K562 (cell line): ENCODE results near the gene ANAPC16. TPM values are rescaled to one million over a fixed set of nuclear protein-coding genes. Genes with fewer than 3 reads are reported as not detected.

Source experiments
- EWSR1 ChIP-seq: fragments of 450-650 bp; IDR thresholded peaks from 2 replicates; pipeline ENCODE4 v1.6.1; 2018; ENCODE audit warnings: borderline replicate concordance, mild to moderate bottlenecking, low read depth, moderate library complexity; ENCODE audit not compliant: partially characterized antibody
- FIP1L1 ChIP-seq: fragments of 200-400 bp; formaldehyde crosslinking; IDR thresholded peaks from 2 replicates; pipeline ENCODE4 v1.6.1; 2018; ENCODE audit warnings: mild to moderate bottlenecking, low read depth, low read length; ENCODE audit not compliant: poor library complexity, severe bottlenecking
- GABPB2 ChIP-seq: fragments of 250-450 bp; sonication (Bioruptor Pico); conservative IDR thresholded peaks from 2 replicates; pipeline ENCODE4 v1.5.1; 2021; ENCODE audit warnings: mild to moderate bottlenecking
- HDAC6 ChIP-seq: IDR thresholded peaks from 2 replicates; pipeline ENCODE4 v1.6.1; 2012; ENCODE audit warnings: low read depth, mild to moderate bottlenecking, control low read depth, inconsistent platforms, low read length, moderate library complexity
- NR3C1 ChIP-seq: sonication (generic); formaldehyde crosslinking; IDR thresholded peaks from 2 replicates; pipeline ENCODE4 v1.8.1; 2022; ENCODE audit warnings: missing genetic modification reagents
- SIN3B ChIP-seq: fragments of 450-650 bp; IDR thresholded peaks from 2 replicates; pipeline ENCODE4 v1.6.1; 2017; ENCODE audit warnings: low read depth, mild to moderate bottlenecking, moderate library complexity
- SLC30A9 ChIP-seq: fragments of 250-450 bp; sonication (Bioruptor Pico); IDR thresholded peaks from 2 replicates; pipeline ENCODE4 v1.8.0; 2022; ENCODE audit warnings: mild to moderate bottlenecking, moderate library complexity
- SRSF9 ChIP-seq: fragments of 200-400 bp; formaldehyde crosslinking; IDR thresholded peaks from 2 replicates; pipeline ENCODE4 v1.6.1; 2017; ENCODE audit warnings: low read depth, low read length, borderline replicate concordance
- ZNF408 ChIP-seq: fragments of 250-450 bp; sonication (Bioruptor Pico); IDR thresholded peaks from 2 replicates; pipeline ENCODE4 v1.4.0; 2020; ENCODE audit warnings: low read depth, mild to moderate bottlenecking, moderate library complexity
- polyA plus RNA-seq, 8 experiments: library from polyadenylated mRNA; depleted of rRNA in 4 of 8; stranded (reverse) in 5 of 8; unstranded in 3 of 8; fragments of >200 nt; fragmentation: Nextera tagmentation in 2 of 8; fragmentation: Illumina TruSeq in 1 of 8; extraction: Ambion mirVana in 2 of 8; extraction: Trizol in 1 of 8; gene quantifications; 2 replicates each; pipeline versions ENCODE4 v1.2.1 to v1.2.3, GENCODE V29; 2011 to 2014; ENCODE audit warnings: inconsistent platforms in 1 of 8, missing spikeins in 1 of 8
- total RNA-seq, 7 experiments: library from RNA; depleted of rRNA in 6 of 7; stranded (reverse); fragments of >200 nt in 6 of 7; fragmentation: Illumina TruSeq in 2 of 7; extraction: Trizol in 2 of 7; gene quantifications; 2 replicates each; pipeline versions ENCODE4 v1.2.1 to v1.2.3, GENCODE V29; 2011 to 2021; ENCODE audit warnings: low replicate concordance in 1 of 7
- TF ChIP-seq, protein P1 (sequence below): sonication (generic); formaldehyde crosslinking; IDR thresholded peaks from 2 replicates; pipeline ENCODE4 v1.9.0; 2022; ENCODE audit warnings: mild to moderate bottlenecking, missing genetic modification reagents
- TF ChIP-seq, protein P2 (sequence below): sonication (generic); formaldehyde crosslinking; IDR thresholded peaks from 2 replicates; pipeline ENCODE4 v1.8.0; 2022; ENCODE audit warnings: missing genetic modification reagents, mild to moderate bottlenecking, borderline replicate concordance
- TF ChIP-seq, protein P3 (sequence below): IDR thresholded peaks from 3 replicates; pipeline ENCODE4 v1.6.1; 2011; ENCODE audit warnings: borderline replicate concordance, mild to moderate bottlenecking; ENCODE audit not compliant: insufficient read length, insufficient read depth
- TF ChIP-seq, protein P4 (sequence below): fragments of 450-650 bp; IDR thresholded peaks from 2 replicates; pipeline ENCODE4 v1.6.1; 2016; ENCODE audit warnings: borderline replicate concordance
- TF ChIP-seq, protein P5 (sequence below): fragments of 250-450 bp; sonication (Bioruptor Pico); IDR thresholded peaks from 2 replicates; pipeline ENCODE4 v1.8.0; 2022; ENCODE audit warnings: moderate library complexity, mild to moderate bottlenecking, inconsistent platforms
- TF ChIP-seq, protein P6 (sequence below): fragments of 450-650 bp; formaldehyde crosslinking; IDR thresholded peaks from 2 replicates; pipeline ENCODE4 v1.4.0; 2022; ENCODE audit warnings: mild to moderate bottlenecking, moderate library complexity
- TF ChIP-seq, protein P7 (sequence below): fragments of 450-650 bp; conservative IDR thresholded peaks from 2 replicates; pipeline ENCODE4 v1.6.1; 2016; ENCODE audit warnings: missing genetic modification characterization, low read depth, mild to moderate bottlenecking, missing compliant biosample characterization, moderate library complexity
- TF ChIP-seq, protein P8 (sequence below): fragments of 250-450 bp; sonication (Bioruptor Pico); IDR thresholded peaks from 2 replicates; pipeline ENCODE4 v1.5.0; 2021

The ANAPC16 gene
- total and polyA plus RNA-seq, 9 of the 15 experiments (the other 6 are each of a cell fraction or from before 2014, with no cell fraction given): 42.6 to 208 (median 108) TPM

DNA sequence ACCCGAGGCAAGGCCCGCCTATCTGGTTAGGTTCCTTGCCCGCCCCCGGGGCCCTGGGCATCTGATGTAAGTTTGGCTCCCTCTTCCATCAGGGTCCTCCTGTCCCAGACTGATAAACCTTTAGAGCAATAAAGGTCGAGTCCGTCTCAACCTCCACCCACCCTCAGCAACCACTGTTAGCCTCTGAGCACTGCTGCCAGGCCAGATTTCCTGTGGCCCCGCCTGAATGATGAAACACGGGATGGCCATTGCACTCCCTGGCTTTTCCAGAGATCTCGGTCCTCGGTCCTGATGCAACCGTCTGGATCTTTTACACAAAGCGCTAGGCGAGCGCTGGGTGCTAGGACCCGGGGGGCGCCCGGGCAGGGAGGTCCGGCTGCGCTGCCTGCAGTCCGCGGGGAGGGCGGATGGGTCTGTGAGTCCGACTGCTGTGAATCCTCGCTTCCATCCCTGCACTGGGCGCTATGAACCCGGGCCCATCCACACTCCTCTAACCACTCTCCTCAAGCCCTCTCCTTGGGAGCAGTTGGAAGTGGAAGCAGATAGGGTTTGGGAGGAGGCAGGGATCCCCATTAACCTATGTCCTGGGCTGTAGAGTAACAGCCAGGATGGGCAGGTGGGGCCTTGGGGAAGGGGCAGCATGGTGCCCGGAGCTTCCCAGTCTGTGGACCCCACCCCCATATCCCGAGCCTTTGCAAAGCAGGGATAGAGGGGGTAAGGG lies 57.0 kb downstream of the ANAPC16 start (continued):
- TF ChIP-seq, protein P1, sequence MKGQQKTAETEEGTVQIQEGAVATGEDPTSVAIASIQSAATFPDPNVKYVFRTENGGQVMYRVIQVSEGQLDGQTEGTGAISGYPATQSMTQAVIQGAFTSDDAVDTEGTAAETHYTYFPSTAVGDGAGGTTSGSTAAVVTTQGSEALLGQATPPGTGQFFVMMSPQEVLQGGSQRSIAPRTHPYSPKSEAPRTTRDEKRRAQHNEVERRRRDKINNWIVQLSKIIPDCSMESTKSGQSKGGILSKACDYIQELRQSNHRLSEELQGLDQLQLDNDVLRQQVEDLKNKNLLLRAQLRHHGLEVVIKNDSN (CRISPR knock-in tag): peak; percentile 57
- no peak for TF ChIP-seq FIP1L1
- TF ChIP-seq SRSF9: no peak
- TF ChIP-seq, protein P2, sequence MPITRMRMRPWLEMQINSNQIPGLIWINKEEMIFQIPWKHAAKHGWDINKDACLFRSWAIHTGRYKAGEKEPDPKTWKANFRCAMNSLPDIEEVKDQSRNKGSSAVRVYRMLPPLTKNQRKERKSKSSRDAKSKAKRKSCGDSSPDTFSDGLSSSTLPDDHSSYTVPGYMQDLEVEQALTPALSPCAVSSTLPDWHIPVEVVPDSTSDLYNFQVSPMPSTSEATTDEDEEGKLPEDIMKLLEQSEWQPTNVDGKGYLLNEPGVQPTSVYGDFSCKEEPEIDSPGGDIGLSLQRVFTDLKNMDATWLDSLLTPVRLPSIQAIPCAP (CRISPR knock-in tag): no peak
- TF ChIP-seq, protein P3, sequence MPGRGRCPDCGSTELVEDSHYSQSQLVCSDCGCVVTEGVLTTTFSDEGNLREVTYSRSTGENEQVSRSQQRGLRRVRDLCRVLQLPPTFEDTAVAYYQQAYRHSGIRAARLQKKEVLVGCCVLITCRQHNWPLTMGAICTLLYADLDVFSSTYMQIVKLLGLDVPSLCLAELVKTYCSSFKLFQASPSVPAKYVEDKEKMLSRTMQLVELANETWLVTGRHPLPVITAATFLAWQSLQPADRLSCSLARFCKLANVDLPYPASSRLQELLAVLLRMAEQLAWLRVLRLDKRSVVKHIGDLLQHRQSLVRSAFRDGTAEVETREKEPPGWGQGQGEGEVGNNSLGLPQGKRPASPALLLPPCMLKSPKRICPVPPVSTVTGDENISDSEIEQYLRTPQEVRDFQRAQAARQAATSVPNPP: no peak
- no peak for TF ChIP-seq HDAC6
- TF ChIP-seq, protein P4, sequence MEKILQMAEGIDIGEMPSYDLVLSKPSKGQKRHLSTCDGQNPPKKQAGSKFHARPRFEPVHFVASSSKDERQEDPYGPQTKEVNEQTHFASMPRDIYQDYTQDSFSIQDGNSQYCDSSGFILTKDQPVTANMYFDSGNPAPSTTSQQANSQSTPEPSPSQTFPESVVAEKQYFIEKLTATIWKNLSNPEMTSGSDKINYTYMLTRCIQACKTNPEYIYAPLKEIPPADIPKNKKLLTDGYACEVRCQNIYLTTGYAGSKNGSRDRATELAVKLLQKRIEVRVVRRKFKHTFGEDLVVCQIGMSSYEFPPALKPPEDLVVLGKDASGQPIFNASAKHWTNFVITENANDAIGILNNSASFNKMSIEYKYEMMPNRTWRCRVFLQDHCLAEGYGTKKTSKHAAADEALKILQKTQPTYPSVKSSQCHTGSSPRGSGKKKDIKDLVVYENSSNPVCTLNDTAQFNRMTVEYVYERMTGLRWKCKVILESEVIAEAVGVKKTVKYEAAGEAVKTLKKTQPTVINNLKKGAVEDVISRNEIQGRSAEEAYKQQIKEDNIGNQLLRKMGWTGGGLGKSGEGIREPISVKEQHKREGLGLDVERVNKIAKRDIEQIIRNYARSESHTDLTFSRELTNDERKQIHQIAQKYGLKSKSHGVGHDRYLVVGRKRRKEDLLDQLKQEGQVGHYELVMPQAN: peak; percentile 12
- TF ChIP-seq ZNF408 (CRISPR knock-in tag): no peak
- TF ChIP-seq, protein P5, sequence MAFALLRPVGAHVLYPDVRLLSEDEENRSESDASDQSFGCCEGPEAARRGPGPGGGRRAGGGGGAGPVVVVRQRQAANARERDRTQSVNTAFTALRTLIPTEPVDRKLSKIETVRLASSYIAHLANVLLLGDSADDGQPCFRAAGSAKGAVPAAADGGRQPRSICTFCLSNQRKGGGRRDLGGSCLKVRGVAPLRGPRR: no peak
- TF ChIP-seq GABPB2 (CRISPR knock-in tag): 0 out of 2 replicates have a peak, but pooled peaks have one; percentile 7
- no peak for TF ChIP-seq SLC30A9 (CRISPR knock-in tag)
- TF ChIP-seq, protein P6, sequence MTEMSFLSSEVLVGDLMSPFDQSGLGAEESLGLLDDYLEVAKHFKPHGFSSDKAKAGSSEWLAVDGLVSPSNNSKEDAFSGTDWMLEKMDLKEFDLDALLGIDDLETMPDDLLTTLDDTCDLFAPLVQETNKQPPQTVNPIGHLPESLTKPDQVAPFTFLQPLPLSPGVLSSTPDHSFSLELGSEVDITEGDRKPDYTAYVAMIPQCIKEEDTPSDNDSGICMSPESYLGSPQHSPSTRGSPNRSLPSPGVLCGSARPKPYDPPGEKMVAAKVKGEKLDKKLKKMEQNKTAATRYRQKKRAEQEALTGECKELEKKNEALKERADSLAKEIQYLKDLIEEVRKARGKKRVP: peak; percentile 100
- TF ChIP-seq, protein P7, sequence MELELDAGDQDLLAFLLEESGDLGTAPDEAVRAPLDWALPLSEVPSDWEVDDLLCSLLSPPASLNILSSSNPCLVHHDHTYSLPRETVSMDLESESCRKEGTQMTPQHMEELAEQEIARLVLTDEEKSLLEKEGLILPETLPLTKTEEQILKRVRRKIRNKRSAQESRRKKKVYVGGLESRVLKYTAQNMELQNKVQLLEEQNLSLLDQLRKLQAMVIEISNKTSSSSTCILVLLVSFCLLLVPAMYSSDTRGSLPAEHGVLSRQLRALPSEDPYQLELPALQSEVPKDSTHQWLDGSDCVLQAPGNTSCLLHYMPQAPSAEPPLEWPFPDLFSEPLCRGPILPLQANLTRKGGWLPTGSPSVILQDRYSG (tag): 0 out of 2 replicates have a peak, but pooled peaks have one; percentile 40
- no peak for TF ChIP-seq NR3C1 (CRISPR knock-in tag)
- no peak for TF ChIP-seq EWSR1
- TF ChIP-seq SIN3B: no peak
- TF ChIP-seq, protein P8, sequence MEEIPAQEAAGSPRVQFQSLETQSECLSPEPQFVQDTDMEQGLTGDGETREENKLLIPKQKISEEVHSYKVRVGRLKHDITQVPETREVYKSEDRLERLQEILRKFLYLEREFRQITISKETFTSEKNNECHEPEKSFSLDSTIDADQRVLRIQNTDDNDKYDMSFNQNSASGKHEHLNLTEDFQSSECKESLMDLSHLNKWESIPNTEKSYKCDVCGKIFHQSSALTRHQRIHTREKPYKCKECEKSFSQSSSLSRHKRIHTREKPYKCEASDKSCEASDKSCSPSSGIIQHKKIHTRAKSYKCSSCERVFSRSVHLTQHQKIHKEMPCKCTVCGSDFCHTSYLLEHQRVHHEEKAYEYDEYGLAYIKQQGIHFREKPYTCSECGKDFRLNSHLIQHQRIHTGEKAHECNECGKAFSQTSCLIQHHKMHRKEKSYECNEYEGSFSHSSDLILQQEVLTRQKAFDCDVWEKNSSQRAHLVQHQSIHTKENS (CRISPR knock-in tag): 0 out of 2 replicates have a peak, but pooled peaks have one; percentile 36
